ENCODE measurements around the gene NNT.
"Not testable (repeated sequence)": the region's sequence is repeated elsewhere in the genome, so short reads cannot be mapped to it uniquely, and the experiment has no call there.

NNT gene

DNA sequence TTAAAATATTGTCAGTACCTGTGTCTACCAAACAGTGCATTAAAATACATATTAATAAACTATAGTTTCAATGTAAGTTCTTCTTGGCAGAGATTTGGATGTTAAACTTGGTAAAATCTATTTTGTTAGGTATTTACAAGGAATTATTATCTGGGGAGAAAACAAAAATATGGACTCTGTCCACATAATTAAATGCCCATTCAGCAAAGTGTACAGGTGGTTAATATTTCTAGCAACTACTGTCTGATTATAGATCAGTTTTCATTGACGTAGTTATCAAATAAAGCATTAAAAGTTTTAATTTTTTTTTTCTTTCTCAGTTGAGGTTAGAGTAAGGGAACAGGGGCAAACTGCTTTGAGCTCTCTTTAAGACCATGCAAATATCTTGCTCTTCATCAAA lies 88.9 kb downstream of the NNT start:
- POLR2A ChIA-PET (ENCODE audit: low non-redundant PET) = no interaction called here
- no peak for TF ChIP-seq CTCF (conservative IDR thresholded peaks at IDR 0.05; ENCODE audit: low read depth)
- CTCF ChIA-PET = no interaction called here
- H3K27ac ChIP-seq = no peak overlapping the region
- no peak for DNase-seq (ENCODE audit: low spot score)

GRCh38 chr5:43693411-43693810 lies 90.4 kb downstream of the NNT start:
- ChIA-PET POLR2A (ENCODE audit: low non-redundant PET) (no interaction called here), CTCF (interaction anchor here (0.6 kb wide), 1 partner anchor 13 kb away, joined by 3 read pairs; no protein-coding TSS in a partner anchor)
- no peak for DNase-seq (ENCODE audit: low spot score)
- no peak for TF ChIP-seq CTCF (conservative IDR thresholded peaks at IDR 0.05; ENCODE audit: low read depth)
- no peak overlapping the region for H3K27ac ChIP-seq

DNA sequence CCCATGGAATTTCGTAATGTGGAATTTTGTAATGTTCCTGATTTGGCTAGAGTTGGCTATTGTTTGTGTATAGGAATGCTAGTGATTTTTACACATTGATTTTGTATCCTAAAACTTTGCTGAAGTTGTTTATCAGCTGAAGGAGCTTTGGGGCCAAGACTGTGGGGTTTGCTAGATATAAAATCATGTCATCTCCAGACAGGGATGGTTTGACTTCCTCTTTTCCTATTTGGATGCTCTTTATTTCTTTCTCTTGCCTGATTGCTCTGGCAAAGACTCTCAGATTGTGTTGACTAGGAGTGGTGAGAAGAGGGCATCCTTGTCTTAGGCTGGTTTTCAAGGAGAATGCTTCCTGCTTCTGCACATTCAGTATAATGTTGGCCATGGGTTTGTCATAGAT lies 91.0 kb downstream of the NNT start:
- CTCF ChIA-PET = interaction anchor here (0.7 kb wide), 1 partner anchor 563 kb away, joined by 3 read pairs; no protein-coding TSS in a partner anchor
- POLR2A ChIA-PET (ENCODE audit: low non-redundant PET) = no interaction called here
- no peak for TF ChIP-seq CTCF (conservative IDR thresholded peaks at IDR 0.05; ENCODE audit: low read depth)
- no peak for DNase-seq (ENCODE audit: low spot score)
- no peak overlapping the region for H3K27ac ChIP-seq

GRCh38 chr5:43696444-43696843 lies 93.5 kb downstream of the NNT start:
- CTCF ChIA-PET; DNase-seq (ENCODE audit: low spot score); POLR2A ChIA-PET (ENCODE audit: low non-redundant PET); H3K27ac ChIP-seq: not testable (repeated sequence)

DNA sequence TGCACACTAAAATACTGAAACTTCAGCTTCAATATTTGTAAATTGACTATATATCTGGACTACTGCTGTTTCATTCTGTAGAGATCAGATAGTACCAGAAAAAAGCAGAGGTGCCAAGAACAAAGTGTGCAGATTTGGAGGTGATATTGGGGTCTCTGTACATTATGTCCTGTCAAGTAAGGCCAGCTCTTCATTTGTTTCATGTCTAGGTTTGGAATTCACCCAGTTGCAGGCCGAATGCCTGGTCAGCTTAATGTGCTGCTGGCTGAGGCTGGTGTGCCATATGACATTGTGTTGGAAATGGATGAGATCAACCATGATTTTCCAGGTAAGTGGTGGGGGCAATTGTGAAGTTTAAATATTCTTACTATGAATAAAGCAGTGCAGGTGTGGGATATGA lies 96.9 kb downstream of the NNT start:
- CTCF ChIA-PET = interaction anchor here (0.6 kb wide), 1 partner anchor 1086 kb away, joined by 5 read pairs; no protein-coding TSS in a partner anchor
- no peak for DNase-seq (ENCODE audit: low spot score)
- POLR2A ChIA-PET (ENCODE audit: low non-redundant PET) = no interaction called here
- TF ChIP-seq CTCF (conservative IDR thresholded peaks at IDR 0.05; ENCODE audit: low read depth) = no peak
- no peak overlapping the region for H3K27ac ChIP-seq

DNA sequence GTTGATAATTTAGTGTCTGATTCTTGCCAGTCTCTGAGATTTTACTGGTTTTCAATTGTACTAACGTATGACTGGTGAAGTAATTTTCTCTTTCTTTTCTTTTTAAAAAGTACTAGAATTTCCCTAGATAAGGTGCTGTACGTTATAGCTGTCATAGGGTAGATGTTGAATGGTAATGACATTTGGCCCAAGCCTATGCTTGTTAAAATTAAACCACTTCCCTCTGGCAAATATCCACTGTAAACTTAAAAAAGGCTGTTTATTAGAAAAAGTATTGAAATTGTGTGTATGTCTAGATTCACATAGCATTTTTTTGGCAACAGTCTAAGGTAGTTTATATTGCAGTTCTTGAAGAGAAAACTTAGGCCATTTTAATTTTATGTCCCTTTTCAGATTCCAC lies 97.6 kb downstream of the NNT start:
- DNase-seq (ENCODE audit: low spot score) = no peak
- CTCF ChIA-PET = no interaction called here
- no peak for TF ChIP-seq CTCF (conservative IDR thresholded peaks at IDR 0.05; ENCODE audit: low read depth)
- no peak overlapping the region for H3K27ac ChIP-seq
- POLR2A ChIA-PET (ENCODE audit: low non-redundant PET) = no interaction called here

DNA sequence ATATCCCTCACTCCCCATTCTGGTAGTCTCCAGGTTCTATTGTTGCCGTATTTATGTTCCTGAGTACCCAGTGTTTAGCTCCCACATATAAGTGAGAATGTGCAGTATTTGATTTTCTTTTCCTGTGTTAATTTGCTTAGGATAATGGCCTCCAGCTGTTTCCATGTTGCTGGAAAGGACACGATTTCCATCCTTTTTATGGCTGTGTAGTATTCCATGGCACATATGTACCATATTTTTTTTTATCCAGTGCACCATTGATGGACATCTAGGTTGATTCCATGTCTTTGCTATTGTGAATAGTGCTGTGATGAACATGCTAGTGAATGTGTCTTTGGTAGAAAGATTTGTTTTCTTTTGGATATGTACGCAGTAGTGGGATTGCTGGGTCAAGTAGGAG lies 98.2 kb downstream of the NNT start:
- CTCF ChIA-PET = no interaction called here
- TF ChIP-seq CTCF (conservative IDR thresholded peaks at IDR 0.05; ENCODE audit: low read depth) = no peak
- no peak for DNase-seq (ENCODE audit: low spot score)
- H3K27ac ChIP-seq = no peak overlapping the region
- POLR2A ChIA-PET (ENCODE audit: low non-redundant PET) = no interaction called here

Measured in RWPE1 (cell line).